Stimulated activated naive CD8-positive, alpha-beta T cell treated with anti-CD3 and anti-CD28 coated beads, Interleukin-15, amount 100 ng/mL, for 72 hours (primary cell): ENCODE results near the gene EIF2A.

Source experiments
- ATAC-seq: fragments of 150-1000 bp; cut with Tn5 transposase; 2 replicates; pipeline ENCODE4 v1.10.0; 2021; ENCODE audit warnings: mild to moderate bottlenecking, moderate library complexity
- DNase-seq, 2 donors: peaks; one replicate each; pipeline ENCODE4 v3.0.0; 2021 to 2022
- H3K27ac Mint-ChIP-seq, 2 donors: one replicate each; pipeline ENCODE4 v1.8.0; 2022; ENCODE audit warnings: mild to moderate bottlenecking in 2 of 2, mixed read lengths in 2 of 2, moderate library complexity in 2 of 2
- H3K27me3 Mint-ChIP-seq: one replicate; pipeline ENCODE4 v1.8.0; 2022; ENCODE audit warnings: mixed read lengths
- H3K4me1 Mint-ChIP-seq: one replicate; pipeline ENCODE4 v1.8.0; 2022; ENCODE audit warnings: mild to moderate bottlenecking, mixed read lengths
- H3K4me3 Mint-ChIP-seq, 2 donors: one replicate each; pipeline ENCODE4 v1.8.0; 2022; ENCODE audit warnings: mild to moderate bottlenecking in 2 of 2, mixed read lengths in 2 of 2, moderate library complexity in 1 of 2
- H3K9me3 Mint-ChIP-seq, 2 donors: one replicate each; pipeline ENCODE4 v1.8.0; 2022; ENCODE audit warnings: mixed read lengths in 2 of 2

EIF2A gene

GRCh38 chr3:150635076-150635475, 88.5 kb downstream of the EIF2A start:
- peak overlapping the region in 1 of 2 donors; percentile 18 for H3K4me3 Mint-ChIP-seq
- H3K4me1 Mint-ChIP-seq, result peaks cover 30% of the 10 kb centered on the region
- no peak overlapping the region for H3K27ac Mint-ChIP-seq
- H3K9me3 Mint-ChIP-seq, result no peaks in the 10 kb centered on the region
- no peak for DNase-seq
- peak; percentile 39 for ATAC-seq
- no peaks in the 10 kb centered on the region for H3K27me3 Mint-ChIP-seq

GRCh38 chr3:150635526-150635925, 88.9 kb downstream of the EIF2A start:
- no peaks in the 10 kb centered on the region for H3K9me3 Mint-ChIP-seq
- peak overlapping the region in 1 of 2 donors; percentile 15 for H3K27ac Mint-ChIP-seq
- no peaks in the 10 kb centered on the region for H3K27me3 Mint-ChIP-seq
- DNase-seq (no peak), ATAC-seq (peak; percentile 85)
- H3K4me1 Mint-ChIP-seq, result peaks cover 30% of the 10 kb centered on the region
- peak overlapping the region in 1 of 2 donors; percentile 12 for H3K4me3 Mint-ChIP-seq
